ENCODE data around the gene CES4A. TPM values are rescaled to one million over a fixed set of nuclear protein-coding genes. Genes with fewer than 3 reads are reported as not detected.
"Not testable (repeated sequence)": the region's sequence is repeated elsewhere in the genome, so short reads cannot be mapped to it uniquely, and the experiment has no call there.

The CES4A gene
- total RNA-seq (2014; rRNA removed; shearing (Covaris generic)), result not detected in 2 replicates

DNA sequence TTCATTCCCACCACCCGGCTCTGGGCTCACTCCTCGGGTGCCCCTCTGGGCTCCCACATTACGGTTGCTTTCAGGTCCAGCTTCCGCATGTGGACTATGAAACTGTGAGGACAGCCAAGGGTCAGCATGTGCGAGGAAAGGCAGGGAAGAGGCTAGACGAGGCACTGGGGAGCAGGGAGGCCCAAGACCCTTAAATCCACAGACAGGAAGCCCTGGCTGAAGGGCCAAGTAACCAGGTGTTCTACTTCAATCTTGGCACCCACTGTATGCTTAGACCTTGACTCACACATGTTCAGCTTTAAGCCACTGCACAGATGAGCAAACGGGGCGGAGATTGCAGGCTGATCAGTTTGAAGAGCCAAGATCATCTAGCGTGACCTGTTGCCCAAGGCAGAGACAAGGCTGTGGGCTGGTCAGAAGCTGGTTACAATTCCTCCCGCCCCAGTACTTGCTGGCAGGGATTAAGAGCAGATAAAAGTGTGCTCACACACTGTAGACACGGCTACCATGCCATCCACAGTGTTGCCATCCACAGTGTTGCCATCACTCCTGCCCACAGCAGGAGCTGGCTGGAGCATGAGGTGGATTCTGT, at the start of gene CES4A:
Gene CES4A, plus strand, starts transcription at position 393 of the 592 bp plus-strand sequence. Its CDS starts 184 bp downstream, at position 577.
- no peak for DNase-seq (ENCODE audit: low spot score)

DNA sequence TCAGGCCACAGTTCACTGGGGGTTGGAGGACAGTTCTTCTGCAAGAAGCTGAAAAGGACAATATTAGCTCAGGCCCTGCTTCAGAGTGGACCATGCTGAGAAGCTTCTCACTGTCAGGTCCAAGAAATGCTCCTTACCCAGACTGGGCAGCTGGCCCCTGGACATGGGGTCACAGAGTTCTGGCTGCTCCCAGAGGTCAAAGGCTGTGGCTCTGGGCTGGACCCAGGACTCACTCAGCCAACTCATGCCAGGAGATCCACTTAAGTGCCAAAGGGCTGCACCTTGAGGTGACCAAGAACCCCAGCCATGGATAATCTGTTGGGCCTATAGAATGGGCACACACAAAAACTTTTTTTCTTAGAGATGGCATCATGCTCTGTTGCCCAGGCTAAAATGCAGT, 49.0 kb upstream of the CES4A start:
- no peak for DNase-seq (ENCODE audit: low spot score)

DNA sequence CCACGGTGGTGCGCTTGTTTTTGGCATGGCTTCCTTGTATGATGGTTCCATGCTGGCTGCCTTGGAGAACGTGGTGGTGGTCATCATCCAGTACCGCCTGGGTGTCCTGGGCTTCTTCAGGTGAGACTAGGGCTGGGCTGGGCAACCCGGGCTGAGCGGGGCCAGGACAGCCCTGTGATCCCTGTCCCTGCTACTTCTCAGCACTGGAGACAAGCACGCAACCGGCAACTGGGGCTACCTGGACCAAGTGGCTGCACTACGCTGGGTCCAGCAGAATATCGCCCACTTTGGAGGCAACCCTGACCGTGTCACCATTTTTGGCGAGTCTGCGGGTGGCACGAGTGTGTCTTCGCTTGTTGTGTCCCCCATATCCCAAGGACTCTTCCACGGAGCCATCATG, 48.2 kb upstream of the CES4A start:
- DNase-seq (ENCODE audit: low spot score), result no peak

DNA sequence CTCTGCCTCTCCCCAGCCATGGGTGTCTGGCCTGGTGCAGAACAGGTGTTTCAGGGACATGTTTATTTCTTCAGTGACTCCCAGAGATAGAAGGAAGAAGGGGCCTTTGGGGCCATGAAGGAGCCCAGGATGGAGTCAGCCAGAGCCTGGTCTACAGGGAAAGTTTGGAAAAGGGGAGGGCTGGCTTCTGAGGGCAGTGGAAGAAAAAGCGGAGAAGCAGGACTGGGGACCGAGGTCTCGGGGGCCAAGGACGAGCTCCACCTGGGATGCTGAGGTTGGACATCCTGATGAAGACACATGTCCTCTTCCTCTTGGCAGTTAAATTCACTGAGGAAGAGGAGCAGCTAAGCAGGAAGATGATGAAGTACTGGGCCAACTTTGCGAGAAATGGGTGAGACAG, 45.4 kb upstream of the CES4A start:
- no peak for DNase-seq (ENCODE audit: low spot score)

DNA sequence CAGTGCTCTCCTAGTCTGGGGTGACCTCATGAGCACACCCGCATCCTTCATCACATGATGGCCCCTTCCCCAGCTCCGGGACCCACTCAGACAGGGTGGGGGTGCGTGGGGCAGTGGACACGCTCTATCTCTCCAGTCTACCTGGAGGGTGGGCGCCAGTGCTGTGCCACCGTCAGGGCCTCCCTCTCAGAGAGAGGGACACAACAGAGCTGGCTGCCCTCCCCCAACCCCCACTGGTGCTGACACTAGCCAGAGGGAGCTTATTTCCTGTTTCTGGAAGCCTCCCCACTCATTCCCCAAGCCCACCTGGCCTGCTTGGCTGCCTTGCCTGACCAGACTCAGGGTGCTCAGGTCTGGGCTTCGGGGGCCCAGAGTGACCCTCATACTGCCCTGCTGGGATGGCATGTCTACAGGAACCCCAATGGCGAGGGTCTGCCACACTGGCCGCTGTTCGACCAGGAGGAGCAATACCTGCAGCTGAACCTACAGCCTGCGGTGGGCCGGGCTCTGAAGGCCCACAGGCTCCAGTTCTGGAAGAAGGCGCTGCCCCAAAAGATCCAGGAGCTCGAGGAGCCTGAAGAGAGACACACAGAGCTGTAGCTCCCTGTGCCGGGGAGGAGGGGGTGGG, 44.8 kb upstream of the CES4A start:
- no peak for DNase-seq (ENCODE audit: low spot score)

DNA sequence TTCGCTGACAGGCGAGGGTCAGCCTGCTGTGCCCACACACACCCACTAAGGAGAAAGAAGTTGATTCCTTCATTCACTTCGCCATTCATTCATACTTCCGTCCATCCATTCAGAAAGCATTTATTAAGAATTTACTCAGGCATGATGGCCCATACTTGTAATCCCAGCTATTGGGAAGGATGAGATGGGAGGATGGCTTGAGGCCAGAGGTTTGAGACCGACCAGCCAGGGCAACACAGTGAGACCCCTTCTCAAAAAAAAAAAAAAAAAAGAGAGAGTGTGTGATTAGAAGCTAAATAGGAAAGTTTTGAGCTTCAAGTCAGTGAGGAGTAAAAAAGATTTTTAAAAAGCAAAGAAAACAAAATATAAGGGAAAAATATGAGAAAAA, 44.3 kb upstream of the CES4A start:
- DNase-seq (ENCODE audit: low spot score), result no peak

DNA sequence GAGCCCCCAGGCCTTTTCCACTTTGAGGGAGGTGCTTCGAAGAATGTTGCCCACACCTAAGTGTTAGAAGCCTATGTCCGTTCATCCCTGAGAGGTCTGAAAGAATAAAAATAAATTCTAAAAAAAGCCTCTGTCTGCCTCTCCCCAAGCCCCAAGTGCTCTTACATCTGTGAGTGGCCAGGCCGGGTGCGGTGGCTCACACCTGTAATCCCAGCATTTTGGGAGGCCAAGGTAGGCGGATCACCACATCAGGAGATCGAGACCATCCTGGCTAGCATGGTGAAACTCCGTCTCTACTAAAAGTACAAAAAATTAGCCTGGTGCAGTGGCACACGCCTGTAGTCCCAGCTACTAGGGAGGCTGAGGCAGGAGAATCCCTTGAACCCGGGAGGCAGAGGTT, 43.4 kb upstream of the CES4A start:
- DNase-seq (ENCODE audit: low spot score), result not testable (repeated sequence)

DNA sequence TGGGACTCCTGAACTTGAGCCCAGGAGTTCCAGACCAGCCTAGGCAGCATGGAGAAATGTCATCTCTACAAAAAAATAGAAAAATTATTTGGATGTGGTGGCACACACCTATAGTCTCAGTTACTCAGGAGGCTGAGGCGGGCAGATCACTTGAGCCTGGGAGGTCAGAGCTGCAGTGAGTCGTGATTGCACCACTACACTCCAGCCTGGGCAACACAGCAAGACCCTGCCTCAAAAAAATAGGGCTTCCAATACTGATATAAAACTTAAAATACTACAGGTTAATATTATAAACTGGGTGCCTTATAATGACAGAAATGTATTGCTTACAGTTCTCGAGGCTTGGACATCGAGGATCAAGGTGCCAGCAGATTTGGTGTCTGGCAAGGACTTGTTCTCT, 42.5 kb upstream of the CES4A start:
- no peak for DNase-seq (ENCODE audit: low spot score)

DNA sequence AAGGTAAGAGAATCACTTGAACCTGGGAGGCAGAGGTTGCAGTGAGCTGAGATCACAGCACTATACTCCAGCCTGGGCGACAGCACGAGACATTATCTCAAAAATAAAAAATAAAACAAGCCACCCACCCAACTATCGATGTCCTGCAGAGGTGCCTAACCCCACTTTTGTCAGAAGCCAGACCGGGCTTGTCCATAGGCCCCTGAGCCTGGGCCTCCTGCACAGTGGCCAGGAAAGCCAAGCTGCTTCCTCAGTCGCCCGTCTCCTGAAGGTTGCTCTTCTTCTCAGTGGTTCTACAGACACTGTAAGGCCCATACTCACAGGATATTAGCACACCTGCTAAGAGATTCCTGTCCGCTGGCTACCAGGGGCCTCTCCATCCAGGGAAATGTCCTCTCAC, 41.8 kb upstream of the CES4A start:
- no peak for DNase-seq (ENCODE audit: low spot score)

DNA sequence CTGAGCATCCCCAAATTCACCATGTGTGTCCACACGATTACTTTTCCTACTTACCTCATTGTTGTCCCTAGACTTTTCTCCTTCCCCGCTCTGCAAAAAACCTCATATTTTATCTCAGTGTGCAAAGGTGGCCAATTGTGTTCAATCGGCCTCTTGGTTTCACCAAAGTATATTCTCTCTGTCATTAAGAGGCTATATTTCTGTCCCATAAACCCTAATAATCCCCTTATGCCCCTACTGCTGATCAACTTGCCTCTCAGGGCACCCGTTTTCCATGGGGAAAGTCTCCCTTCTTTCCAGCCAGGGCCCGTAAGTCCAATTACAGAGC, 41.5 kb upstream of the CES4A start:
- DNase-seq (ENCODE audit: low spot score), result no peak

DNA sequence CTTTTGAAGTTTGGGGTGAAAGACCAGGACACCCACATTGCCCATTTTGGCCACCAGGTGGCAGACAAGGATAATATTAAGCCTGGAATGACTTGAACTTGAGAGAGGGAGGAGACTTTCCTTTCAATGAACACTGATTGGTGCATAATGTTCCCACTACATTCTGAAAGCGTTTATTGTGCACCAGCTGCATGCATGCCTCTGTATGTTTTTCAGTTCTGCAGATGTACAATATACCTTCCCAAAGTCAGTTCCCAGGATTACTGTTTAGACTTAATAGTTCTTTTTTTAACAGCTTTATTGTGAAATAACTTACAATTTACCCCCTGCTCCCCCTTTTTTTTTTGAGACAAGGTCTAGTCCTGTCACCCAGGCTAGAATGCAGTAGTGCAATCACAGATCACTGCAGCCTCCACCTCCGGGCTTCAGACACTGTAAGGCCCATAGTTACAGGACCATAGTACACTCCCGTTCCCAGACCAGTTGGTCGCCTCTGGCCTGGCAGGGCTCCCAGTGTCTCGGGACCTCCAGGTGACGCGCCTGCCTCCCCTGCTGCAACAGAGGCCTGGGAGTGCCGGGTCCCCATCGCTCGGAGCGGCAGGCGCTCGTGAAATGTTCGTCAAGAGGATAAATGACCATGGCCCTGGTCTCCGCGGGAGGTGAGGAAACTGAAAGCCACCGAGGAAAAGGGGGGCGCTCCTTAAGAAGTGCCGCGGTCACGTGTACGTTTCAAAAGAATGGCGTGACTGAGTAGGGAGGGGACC, 40.9 kb upstream of the CES4A start:
- DNase-seq (ENCODE audit: low spot score), result peak; percentile 78

DNA sequence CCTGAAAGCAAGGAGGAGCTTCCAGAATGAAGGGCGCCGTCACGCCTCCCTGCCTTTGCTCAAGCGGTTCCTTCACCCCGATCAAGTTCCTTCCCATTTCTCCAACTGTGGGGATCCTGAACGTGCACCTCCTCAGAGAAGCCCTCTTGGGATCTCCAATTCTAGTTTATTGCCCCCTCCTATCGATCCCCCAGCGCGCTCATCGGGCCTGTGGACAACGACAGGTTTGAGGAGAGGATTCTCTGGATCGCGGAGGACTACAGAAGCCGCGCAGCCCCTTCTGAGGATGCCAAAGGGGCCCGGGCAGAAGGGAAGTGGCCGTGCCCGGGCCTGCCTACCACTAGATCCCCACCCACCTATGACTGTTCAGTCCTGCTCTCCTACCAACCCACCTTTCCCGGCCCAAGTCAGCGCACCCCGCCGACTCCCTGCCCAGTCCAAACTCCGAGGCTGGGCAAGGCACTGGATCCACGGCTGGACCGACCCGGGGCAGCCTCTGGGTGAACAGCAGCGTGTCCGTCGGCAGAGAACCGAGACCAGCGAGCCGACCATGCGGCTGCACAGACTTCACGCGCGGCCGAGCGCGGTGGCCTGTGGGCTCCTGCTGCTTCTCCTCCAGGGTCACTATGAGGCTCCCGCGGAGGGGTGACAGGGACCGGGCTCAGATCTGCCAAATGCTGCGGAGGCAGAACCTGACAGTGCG, 40.1 kb upstream of the CES4A start:
- no peak for DNase-seq (ENCODE audit: low spot score)

DNA sequence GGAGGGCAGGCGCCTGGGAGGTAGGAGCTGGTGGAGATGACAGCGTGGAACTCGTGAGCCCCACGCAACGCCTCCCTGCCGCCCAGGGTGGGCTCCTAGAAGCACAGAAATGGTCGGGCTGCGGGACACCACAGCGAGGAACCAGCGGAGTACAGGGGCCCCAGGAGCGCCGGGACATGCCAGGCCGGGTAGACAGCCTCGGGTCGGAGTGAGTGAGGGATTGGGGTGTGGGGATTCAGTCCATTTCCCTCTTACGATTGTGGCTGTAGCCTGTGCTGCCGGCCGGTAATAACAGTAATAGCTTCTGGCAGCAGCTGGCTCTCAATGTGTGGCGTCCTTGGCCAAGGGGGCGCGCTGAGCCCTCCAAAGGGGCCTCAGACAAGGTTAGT, 39.6 kb upstream of the CES4A start:
- no peak for DNase-seq (ENCODE audit: low spot score)

DNA sequence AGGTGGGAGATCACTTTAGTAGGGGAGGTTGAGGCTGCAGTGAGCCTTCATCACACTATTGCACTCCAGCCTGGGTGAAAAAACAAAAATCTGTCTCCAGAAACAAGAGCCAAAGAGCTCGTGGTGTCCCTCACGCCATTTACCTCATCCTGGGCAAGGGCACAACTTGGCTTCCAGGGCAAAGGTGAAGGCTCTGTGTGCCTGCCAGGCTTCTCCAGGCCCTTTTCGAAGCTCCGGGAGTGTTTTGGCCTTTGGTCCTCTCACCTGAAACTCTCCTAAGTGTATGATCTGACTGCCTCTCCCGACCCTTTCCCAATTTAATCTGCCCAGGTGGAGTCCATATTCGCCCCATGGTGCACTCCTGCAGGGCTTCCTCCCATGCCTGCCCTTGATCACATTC, 38.9 kb upstream of the CES4A start:
- no peak for DNase-seq (ENCODE audit: low spot score)

DNA sequence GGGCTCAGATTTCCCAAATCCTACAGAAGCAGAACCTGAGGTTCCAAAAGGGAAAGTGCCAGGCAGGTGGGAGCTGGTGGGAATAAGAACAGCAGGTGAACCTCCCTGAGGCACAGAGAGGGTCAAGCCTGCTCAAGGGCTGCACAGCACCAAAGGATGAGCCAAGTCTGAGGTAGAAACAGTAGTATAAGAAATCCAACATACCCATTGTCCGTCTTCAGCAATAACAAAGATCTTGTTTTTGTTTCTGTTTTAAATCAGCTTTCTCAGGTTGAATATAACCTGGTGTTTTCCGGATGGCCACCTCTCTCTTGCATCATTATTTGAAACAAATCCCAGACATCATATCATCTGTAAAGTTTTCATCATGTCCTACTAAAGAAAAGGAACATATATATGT, 38.0 kb upstream of the CES4A start:
- DNase-seq (ENCODE audit: low spot score), result no peak

DNA sequence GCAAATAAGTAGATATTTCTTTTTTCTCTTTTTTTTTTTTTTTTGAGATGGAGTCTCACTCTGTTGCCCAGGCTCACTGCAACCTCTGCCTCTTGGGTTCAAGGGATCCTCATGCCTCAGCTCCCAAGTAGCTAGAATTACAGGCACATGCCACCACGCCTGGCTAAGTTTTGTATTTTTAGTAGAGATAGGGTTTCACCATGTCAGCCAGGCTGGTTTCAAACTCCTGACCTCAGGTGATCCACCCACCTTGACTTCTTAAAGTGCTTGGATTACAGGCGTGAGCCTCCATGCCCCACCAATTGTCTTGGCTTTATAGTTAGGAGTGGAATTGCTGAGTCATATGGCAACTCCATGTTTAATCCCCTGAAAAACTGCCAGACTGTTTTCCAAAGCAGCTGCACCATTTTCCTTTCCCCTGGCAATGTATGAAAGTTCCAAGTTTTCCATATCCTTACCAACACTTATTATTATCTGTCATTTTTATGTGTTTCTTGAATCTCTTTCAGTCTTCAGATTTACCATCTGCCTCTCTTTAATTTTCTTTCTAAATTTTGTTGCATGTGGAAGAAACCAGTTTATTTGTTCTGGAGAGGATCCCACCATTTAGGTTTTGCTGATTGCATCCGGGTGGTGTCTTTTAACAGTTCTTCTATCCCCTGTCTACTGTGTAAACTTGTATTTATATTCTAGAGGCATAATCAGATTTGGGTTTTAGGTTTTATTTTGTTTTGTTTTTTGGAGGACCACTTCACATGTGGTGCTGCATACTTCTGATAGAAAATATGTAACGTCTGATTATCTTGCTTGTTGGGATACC, 37.2 kb upstream of the CES4A start:
- DNase-seq (ENCODE audit: low spot score), result no peak

DNA sequence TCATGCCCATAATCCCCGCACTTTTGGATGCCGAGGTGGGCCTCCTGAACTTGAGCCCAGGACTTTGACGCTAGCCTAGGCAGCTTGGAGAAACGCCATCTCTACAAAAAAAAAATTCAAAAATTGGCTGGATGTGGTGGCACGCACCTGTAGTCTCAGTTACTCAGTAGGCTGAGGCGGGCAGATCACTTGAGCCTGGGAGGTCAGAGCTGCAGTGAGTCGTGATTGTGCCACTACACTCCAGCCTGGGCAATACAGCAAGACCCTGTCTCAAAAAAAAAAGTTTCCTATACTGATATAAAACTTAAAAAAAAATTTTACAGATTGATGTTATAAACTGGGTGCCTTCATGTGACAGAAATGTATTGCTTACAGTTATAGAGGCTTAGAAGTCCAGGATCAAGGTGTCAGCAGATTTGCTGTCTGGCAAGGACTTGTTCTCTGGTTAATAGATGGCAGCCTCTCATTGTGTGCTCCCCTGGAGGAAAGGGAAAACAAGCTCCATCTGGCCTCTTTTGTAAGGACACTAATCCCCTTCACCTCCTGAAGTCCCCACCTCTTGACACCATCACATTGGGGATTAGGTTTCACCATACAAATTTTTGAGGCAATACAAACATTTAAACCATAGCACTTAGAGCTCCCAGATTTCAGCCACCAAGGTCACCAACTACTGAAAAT, 35.8 kb upstream of the CES4A start:
- no peak for DNase-seq (ENCODE audit: low spot score)

DNA sequence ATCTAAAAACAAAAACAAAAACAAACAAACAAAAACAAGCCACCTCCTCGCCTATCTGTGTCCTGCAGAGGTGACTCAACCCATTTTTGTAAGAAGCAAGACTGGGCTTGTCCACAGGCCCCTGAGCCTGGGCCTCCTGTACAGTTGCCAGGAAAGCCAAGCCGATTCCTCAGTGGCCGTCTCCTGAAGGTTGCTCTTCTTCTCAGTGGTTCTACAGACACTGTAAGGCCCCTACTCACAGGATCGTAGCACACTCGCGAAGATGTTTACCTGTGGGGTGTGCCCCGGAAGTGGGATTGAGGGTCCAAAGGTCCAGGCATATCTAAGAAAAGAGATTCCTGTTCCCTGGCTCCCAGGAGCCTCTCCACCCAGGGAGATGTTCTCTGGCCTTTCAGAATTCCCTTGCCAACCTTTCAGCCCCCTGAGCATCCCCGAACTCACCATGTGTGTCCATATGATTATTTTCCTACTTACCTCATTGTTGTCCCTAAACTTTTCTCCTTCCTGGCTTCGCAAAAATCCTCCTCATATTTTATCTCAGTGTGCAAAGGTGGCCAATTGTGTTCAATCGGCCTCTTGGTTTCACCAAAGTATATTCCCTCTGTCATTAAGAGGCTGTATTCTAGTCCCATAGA, 34.8 kb upstream of the CES4A start:
- no peak for DNase-seq (ENCODE audit: low spot score)

DNA sequence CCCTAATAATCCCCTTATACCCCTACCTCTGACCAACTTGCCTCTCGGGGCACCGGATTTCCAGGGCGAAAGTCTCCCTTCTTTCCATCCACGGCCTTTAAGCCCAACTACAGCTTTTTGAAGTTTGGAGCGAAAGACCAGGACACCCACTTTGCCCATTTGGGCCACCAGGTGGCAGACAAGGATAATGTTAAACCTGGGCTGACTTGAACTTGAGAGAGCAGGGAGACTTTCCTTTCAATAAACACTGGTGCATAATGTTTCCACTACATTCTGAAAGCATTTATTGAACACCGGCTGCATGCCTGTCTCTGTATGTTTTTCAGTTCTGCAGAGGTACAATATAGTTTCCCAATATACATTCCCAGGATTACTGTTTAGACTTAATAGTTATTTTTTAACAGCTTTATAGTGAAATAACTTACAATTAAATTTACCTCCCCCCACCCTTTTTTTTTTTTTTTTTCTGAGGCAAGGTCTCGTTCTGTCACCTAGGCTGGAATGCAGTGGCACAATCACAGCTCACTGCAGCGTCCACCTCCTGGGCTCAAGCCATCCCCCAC, 34.2 kb upstream of the CES4A start:
- DNase-seq (ENCODE audit: low spot score), result peak; percentile 68

DNA sequence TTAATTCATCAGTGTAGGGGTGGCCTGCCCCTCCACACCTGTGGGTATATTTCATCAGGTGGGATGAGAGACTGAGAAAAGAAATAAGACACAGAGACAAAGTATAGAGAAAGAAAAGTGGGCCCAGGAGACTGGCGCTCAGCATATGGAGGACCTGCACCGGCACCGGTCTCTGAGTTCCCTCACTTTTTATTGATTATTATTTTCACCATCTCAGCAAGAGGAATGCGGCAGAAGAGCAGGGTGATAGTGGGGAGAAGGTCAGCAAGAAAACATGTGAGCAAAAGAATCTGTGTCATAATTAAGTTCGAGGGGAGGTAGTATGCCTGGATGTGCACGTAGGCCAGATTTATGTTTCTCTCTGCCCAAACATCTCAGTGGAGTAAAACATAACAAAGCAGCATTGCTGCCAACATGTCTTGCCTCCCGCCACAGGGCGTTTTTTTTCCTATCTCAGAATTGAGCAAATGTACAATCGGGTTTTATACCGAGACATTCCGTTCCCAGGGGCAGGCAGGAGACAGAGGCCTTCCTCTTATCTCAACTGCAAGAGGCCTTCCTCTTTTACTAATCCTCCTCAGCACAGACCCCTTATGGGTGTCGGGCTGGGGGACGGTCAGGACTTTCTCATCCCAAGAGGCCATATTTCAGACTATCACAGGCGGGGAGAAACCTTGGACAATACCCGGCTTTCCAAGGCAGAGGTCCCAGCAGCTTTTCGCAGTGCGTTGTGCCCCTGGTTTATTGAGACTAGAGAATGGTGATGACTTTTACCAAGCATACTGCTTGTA, 32.8 kb upstream of the CES4A start:
- DNase-seq (ENCODE audit: low spot score), result not testable (repeated sequence)
